GM12865 (cell line): ENCODE measurements around the gene DOCK7.

Source experiments
- DNase-seq: peaks from one replicate; pipeline ENCODE4 v3.0.0; 2010; ENCODE audit warnings: low read depth
- H3K4me3 ChIP-seq: 2 replicates; pipeline ENCODE4 v1.5.1; 2011; ENCODE audit warnings: mild to moderate bottlenecking, low read depth, low read length, control low read depth
- CTCF ChIP-seq: IDR thresholded peaks from 2 replicates; pipeline ENCODE4 v1.5.1; 2011; ENCODE audit warnings: low read length, control low read depth, low read depth, inconsistent platforms; ENCODE audit not compliant: insufficient read depth; ENCODE audit errors: missing control alignments

DOCK7 gene

GRCh38 chr1:62608905-62609304, 79.3 kb downstream of the DOCK7 start:
- no peak overlapping the region for H3K4me3 ChIP-seq
- no peak for TF ChIP-seq CTCF
- no peak for DNase-seq

GRCh38 chr1:62601457-62601856, 86.7 kb downstream of the DOCK7 start:
- no peak overlapping the region for H3K4me3 ChIP-seq
- TF ChIP-seq CTCF: no peak
- DNase-seq: no peak

GRCh38 chr1:62599044-62599443, 89.1 kb downstream of the DOCK7 start:
- TF ChIP-seq CTCF: no peak
- DNase-seq: no peak
- H3K4me3 ChIP-seq: no peak overlapping the region

- no peak within 1 kb of the TSS for H3K4me3 ChIP-seq
- no peak for DNase-seq
- no peak for TF ChIP-seq CTCF
Measured at GRCh38 chr1:62597281-62597680, 90.9 kb downstream of the DOCK7 start, which contains the start of gene ANGPTL3. TSS of gene ANGPTL3 (plus strand) at chr1:62597520. CDS start at chr1:62597567, 47 bp downstream.

GRCh38 chr1:62595647-62596046, 92.5 kb downstream of the DOCK7 start:
- no peak overlapping the region for H3K4me3 ChIP-seq
- no peak for TF ChIP-seq CTCF
- DNase-seq: no peak

GRCh38 chr1:62593825-62594394, 94.3 kb downstream of the DOCK7 start:
- no peak for TF ChIP-seq CTCF
- no peak overlapping the region for H3K4me3 ChIP-seq
- no peak for DNase-seq

GRCh38 chr1:62590970-62591368, 97.2 kb downstream of the DOCK7 start:
- no peak for DNase-seq
- no peak overlapping the region for H3K4me3 ChIP-seq
- no peak for TF ChIP-seq CTCF
